HepG2 (cell line): Measurements from ENCODE around the gene SLCO4A1. TPM values are rescaled to one million over a fixed set of nuclear protein-coding genes. Genes with fewer than 3 reads are reported as not detected.

ENCODE experiments used
- AHR ChIP-seq: IDR thresholded peaks from 2 replicates; pipeline ENCODE4 v1.6.1; 2018; ENCODE audit warnings: missing genetic modification reagents, missing compliant biosample characterization
- ARNT ChIP-seq: fragments of 450-650 bp; IDR thresholded peaks from 2 replicates; pipeline ENCODE4 v1.6.1; 2017
- ARNTL ChIP-seq: sonication (generic); formaldehyde crosslinking; IDR thresholded peaks from 2 replicates; pipeline ENCODE4 v1.4.0; 2020; ENCODE audit warnings: mild to moderate bottlenecking, missing genetic modification reagents
- CEBPG ChIP-seq: IDR thresholded peaks from 2 replicates; pipeline ENCODE4 v1.6.1; 2016
- DR1 ChIP-seq: sonication (generic); formaldehyde crosslinking; IDR thresholded peaks from 2 replicates; pipeline ENCODE4 v1.8.0; 2021; ENCODE audit warnings: mild to moderate bottlenecking, missing genetic modification reagents, inconsistent platforms
- FOSL1 ChIP-seq: sonication (generic); formaldehyde crosslinking; IDR thresholded peaks from 2 replicates; pipeline ENCODE4 v1.9.0; 2021; ENCODE audit warnings: missing genetic modification reagents, borderline replicate concordance
- KLF11 ChIP-seq: IDR thresholded peaks from 2 replicates; pipeline ENCODE4 v1.6.1; 2016; ENCODE audit warnings: missing compliant biosample characterization
- MAFG ChIP-seq: sonication (generic); formaldehyde crosslinking; IDR thresholded peaks from 2 replicates; pipeline ENCODE4 v1.5.1; 2020; ENCODE audit warnings: mild to moderate bottlenecking, missing genetic modification reagents
- MAZ ChIP-seq, 2 experiments: sonication (generic) in 1 of 2; formaldehyde crosslinking in 1 of 2; IDR thresholded peaks; 2 replicates each; pipeline versions ENCODE4 v1.5.0 to v1.6.1; 2012 to 2020; ENCODE audit warnings: low read depth in 2 of 2, mild to moderate bottlenecking in 2 of 2, borderline replicate concordance in 1 of 2, improper control_type of control experiment in 1 of 2, low read length in 1 of 2, missing genetic modification reagents in 1 of 2, moderate library complexity in 1 of 2
- MBD4 ChIP-seq: IDR thresholded peaks from 2 replicates; pipeline ENCODE4 v1.6.1; 2012; ENCODE audit warnings: low read length, inconsistent platforms, borderline replicate concordance
- TEAD2 ChIP-seq: sonication (generic); formaldehyde crosslinking; IDR thresholded peaks from 2 replicates; pipeline ENCODE4 v1.9.0; 2021; ENCODE audit warnings: missing genetic modification reagents
- TFE3 ChIP-seq: IDR thresholded peaks from 2 replicates; pipeline ENCODE4 v1.6.1; 2016
- ZC3H13 ChIP-seq: sonication (generic); formaldehyde crosslinking; IDR thresholded peaks from 2 replicates; pipeline ENCODE4 v1.8.1; 2023; ENCODE audit warnings: mild to moderate bottlenecking, missing genetic modification reagents, moderate library complexity
- ZFY ChIP-seq: sonication (generic); formaldehyde crosslinking; IDR thresholded peaks from 2 replicates; pipeline ENCODE4 v1.4.0; 2020; ENCODE audit warnings: missing genetic modification reagents
- ZNF143 ChIP-seq: sonication (generic); formaldehyde crosslinking; IDR thresholded peaks from 2 replicates; pipeline ENCODE4 v1.4.0; 2020; ENCODE audit warnings: missing genetic modification reagents
- ZNF18 ChIP-seq: sonication (generic); formaldehyde crosslinking; IDR thresholded peaks from 2 replicates; pipeline ENCODE4 v1.8.0; 2022; ENCODE audit warnings: mild to moderate bottlenecking, missing genetic modification reagents; ENCODE audit not compliant: insufficient replicate concordance
- ZNF558 ChIP-seq: sonication (generic); formaldehyde crosslinking; IDR thresholded peaks from 2 replicates; pipeline ENCODE4 v1.9.0; 2022; ENCODE audit warnings: mild to moderate bottlenecking, missing genetic modification reagents, borderline replicate concordance
- polyA plus RNA-seq, 8 experiments: library from polyadenylated mRNA; depleted of rRNA in 3 of 8; stranded (reverse) in 7 of 8; unstranded in 1 of 8; fragments of >200 nt; fragmentation: Illumina TruSeq in 4 of 8; extraction: Trizol in 4 of 8; gene quantifications; 2 replicates each; pipeline versions ENCODE4 v1.2.1 to v1.2.3, GENCODE V29; 2011 to 2016; ENCODE audit warnings: low read depth in 4 of 8, missing spikeins in 1 of 8, mixed read lengths in 1 of 8; ENCODE audit not compliant: insufficient read depth in 1 of 8
- total RNA-seq, 5 experiments: library from RNA; depleted of rRNA; stranded (reverse); fragments of >200 nt; fragmentation: Illumina TruSeq; extraction: Trizol; gene quantifications; 2 replicates each; pipeline ENCODE4 v1.2.3, GENCODE V29; 2016; ENCODE audit warnings: low read depth in 1 of 5
- TF ChIP-seq, protein P1 (sequence below): sonication (generic); formaldehyde crosslinking; IDR thresholded peaks from 2 replicates; pipeline ENCODE4 v1.4.0; 2020; ENCODE audit warnings: missing genetic modification reagents
- TF ChIP-seq, protein P2 (sequence below), 2 experiments: sonication (generic) in 1 of 2; formaldehyde crosslinking in 1 of 2; IDR thresholded peaks; 2 replicates each; pipeline versions ENCODE4 v1.4.0 to v1.6.1; 2018 to 2020; ENCODE audit warnings: missing genetic modification reagents in 2 of 2, borderline replicate concordance in 1 of 2, low read depth in 1 of 2, mild to moderate bottlenecking in 1 of 2, missing biosample characterization in 1 of 2

Gene SLCO4A1
- total and polyA plus RNA-seq, 2 of the 13 experiments (the other 11 are each of a cell fraction or from before 2014, with no cell fraction given): 55.5 to 112 TPM

GRCh38 chr20:62666736-62667529 is 24.6 kb downstream of the SLCO4A1 start (continued):
- TF ChIP-seq ZNF18 (no peak), MAFG (CRISPR knock-in tag) (no peak), CEBPG (CRISPR knock-in tag) (peak; percentile 44; the same call in 1 of the 2 replicates), MBD4 (no peak), ZFY (CRISPR knock-in tag) (peak; percentile 68), ZNF558 (CRISPR knock-in tag) (no peak; the same call in 1 of the 2 replicates), MAZ (IDR thresholded peaks at IDR 0.05; ENCODE audit: borderline replicate concordance, low read depth, low read length) (peak; percentile 43; the same call in 1 of the 2 replicates), MAZ (CRISPR knock-in tag; IDR thresholded peaks at IDR 0.05; ENCODE audit: low read depth) (peak; percentile 88; the same call in 1 of the 2 replicates), DR1 (CRISPR knock-in tag) (0 out of 2 replicates have a peak, but pooled peaks have one; percentile 37), ZC3H13 (CRISPR knock-in tag) (peak; percentile 93), ARNTL (CRISPR knock-in tag) (peak; percentile 93), ZNF143 (peak; percentile 66), ARNT (no peak), TFE3 (CRISPR knock-in tag) (peak; percentile 89), KLF11 (CRISPR knock-in tag) (peak; percentile 86; the same call in 1 of the 2 replicates), FOSL1 (CRISPR knock-in tag) (peak; percentile 87; the same call in 1 of the 2 replicates), AHR (no peak; the same call in 1 of the 2 replicates), TEAD2 (CRISPR knock-in tag) (no peak; the same call in 1 of the 2 replicates)
- TF ChIP-seq, protein P1, sequence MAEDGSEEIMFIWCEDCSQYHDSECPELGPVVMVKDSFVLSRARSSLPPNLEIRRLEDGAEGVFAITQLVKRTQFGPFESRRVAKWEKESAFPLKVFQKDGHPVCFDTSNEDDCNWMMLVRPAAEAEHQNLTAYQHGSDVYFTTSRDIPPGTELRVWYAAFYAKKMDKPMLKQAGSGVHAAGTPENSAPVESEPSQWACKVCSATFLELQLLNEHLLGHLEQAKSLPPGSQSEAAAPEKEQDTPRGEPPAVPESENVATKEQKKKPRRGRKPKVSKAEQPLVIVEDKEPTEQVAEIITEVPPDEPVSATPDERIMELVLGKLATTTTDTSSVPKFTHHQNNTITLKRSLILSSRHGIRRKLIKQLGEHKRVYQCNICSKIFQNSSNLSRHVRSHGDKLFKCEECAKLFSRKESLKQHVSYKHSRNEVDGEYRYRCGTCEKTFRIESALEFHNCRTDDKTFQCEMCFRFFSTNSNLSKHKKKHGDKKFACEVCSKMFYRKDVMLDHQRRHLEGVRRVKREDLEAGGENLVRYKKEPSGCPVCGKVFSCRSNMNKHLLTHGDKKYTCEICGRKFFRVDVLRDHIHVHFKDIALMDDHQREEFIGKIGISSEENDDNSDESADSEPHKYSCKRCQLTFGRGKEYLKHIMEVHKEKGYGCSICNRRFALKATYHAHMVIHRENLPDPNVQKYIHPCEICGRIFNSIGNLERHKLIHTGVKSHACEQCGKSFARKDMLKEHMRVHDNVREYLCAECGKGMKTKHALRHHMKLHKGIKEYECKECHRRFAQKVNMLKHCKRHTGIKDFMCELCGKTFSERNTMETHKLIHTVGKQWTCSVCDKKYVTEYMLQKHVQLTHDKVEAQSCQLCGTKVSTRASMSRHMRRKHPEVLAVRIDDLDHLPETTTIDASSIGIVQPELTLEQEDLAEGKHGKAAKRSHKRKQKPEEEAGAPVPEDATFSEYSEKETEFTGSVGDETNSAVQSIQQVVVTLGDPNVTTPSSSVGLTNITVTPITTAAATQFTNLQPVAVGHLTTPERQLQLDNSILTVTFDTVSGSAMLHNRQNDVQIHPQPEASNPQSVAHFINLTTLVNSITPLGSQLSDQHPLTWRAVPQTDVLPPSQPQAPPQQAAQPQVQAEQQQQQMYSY (CRISPR knock-in tag): no peak; the same call in 1 of the 2 replicates
- TF ChIP-seq, protein P2, sequence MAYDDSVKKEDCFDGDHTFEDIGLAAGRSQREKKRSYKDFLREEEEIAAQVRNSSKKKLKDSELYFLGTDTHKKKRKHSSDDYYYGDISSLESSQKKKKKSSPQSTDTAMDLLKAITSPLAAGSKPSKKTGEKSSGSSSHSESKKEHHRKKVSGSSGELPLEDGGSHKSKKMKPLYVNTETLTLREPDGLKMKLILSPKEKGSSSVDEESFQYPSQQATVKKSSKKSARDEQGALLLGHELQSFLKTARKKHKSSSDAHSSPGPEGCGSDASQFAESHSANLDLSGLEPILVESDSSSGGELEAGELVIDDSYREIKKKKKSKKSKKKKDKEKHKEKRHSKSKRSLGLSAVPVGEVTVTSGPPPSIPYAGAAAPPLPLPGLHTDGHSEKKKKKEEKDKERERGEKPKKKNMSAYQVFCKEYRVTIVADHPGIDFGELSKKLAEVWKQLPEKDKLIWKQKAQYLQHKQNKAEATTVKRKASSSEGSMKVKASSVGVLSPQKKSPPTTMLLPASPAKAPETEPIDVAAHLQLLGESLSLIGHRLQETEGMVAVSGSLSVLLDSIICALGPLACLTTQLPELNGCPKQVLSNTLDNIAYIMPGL (CRISPR knock-in tag; IDR thresholded peaks at IDR 0.05; ENCODE audit: borderline replicate concordance in 1 of 2, low read depth in 1 of 2): peak; percentile 74 to 86
